OCI-LY7 (cell line): ENCODE data around the gene CDON. TPM values are rescaled to one million over a fixed set of nuclear protein-coding genes. Genes with fewer than 3 reads are reported as not detected.

Experiments
- BruUV-seq: library from RNA; stranded (reverse); fragments of 400-500 nt; replicated peaks from 2 replicates; lab custom pipeline; 2021; lab: Mats Ljungman, UMichigan
- CTCF ChIA-PET: fragments of 300-600 bp; sonication (Branson Sonifier 250); formaldehyde crosslinking; loops from one replicate; lab custom pipeline; 2022; ENCODE audit warnings: antibody characterized with exemption; ENCODE audit not compliant: unreplicated experiment; lab: Charles Lee
- POLR2A ChIA-PET: fragments of 300-600 bp; sonication (Branson Sonifier 250); formaldehyde crosslinking; loops from one replicate; lab custom pipeline; 2022; ENCODE audit warnings: antibody characterized with exemption; lab: Charles Lee
- DNase-seq: peaks from one replicate; pipeline ENCODE4 v3.0.0-alpha.2; 2015; ENCODE audit warnings: low spot score
- H2AFZ ChIP-seq: fragments of 200-600 bp; sonication (generic), shearing (Covaris generic); 2 replicates; pipeline ENCODE4 v1.6.1; 2014; ENCODE audit warnings: mild to moderate bottlenecking, antibody characterized with exemption, low read length, moderate library complexity
- H3K27ac ChIP-seq: fragments of 200-600 bp; sonication (generic); 2 replicates; pipeline ENCODE4 v1.5.1; 2014; ENCODE audit warnings: mixed run types, low read depth, mild to moderate bottlenecking, moderate library complexity, low read length, inconsistent platforms; ENCODE audit not compliant: poor library complexity, severe bottlenecking
- H3K36me3 ChIP-seq: fragments of 200-600 bp; sonication (generic); 2 replicates; pipeline ENCODE4 v1.6.1; 2014; ENCODE audit warnings: mild to moderate bottlenecking, antibody characterized with exemption, low read length, moderate library complexity, mixed read lengths; ENCODE audit not compliant: insufficient read depth
- H3K4me1 ChIP-seq: fragments of 200-600 bp; sonication (generic); 2 replicates; pipeline ENCODE4 v1.5.1; 2014; ENCODE audit warnings: mild to moderate bottlenecking, low read length; ENCODE audit not compliant: insufficient read depth, poor library complexity, severe bottlenecking
- H3K4me2 ChIP-seq: fragments of 200-600 bp; sonication (generic); 2 replicates; pipeline ENCODE4 v1.6.1; 2014; ENCODE audit warnings: mild to moderate bottlenecking, low read length
- H3K4me3 ChIP-seq: fragments of 200-600 bp; sonication (generic); 2 replicates; pipeline ENCODE4 v1.5.1; 2014; ENCODE audit warnings: mild to moderate bottlenecking, low read depth, low read length; ENCODE audit not compliant: poor library complexity, severe bottlenecking
- H3K79me2 ChIP-seq: fragments of 200-600 bp; sonication (generic); 2 replicates; pipeline ENCODE4 v1.6.1; 2016; ENCODE audit warnings: low read depth, mild to moderate bottlenecking, low read length, moderate library complexity, mixed read lengths; ENCODE audit not compliant: insufficient read depth
- H3K9me2 ChIP-seq: fragments of 200-600 bp; sonication (generic); 2 replicates; pipeline ENCODE4 v1.6.1; 2016; ENCODE audit warnings: mild to moderate bottlenecking, low read length, mixed read lengths; ENCODE audit not compliant: insufficient read depth
- H3K9me3 ChIP-seq: fragments of 200-600 bp; sonication (generic); 2 replicates; pipeline ENCODE4 v1.6.1; 2014; ENCODE audit warnings: mild to moderate bottlenecking, mixed run types, low read length, mixed read lengths
- H4K20me1 ChIP-seq: fragments of 200-600 bp; sonication (generic); 2 replicates; pipeline ENCODE4 v1.6.1; 2014; ENCODE audit warnings: mild to moderate bottlenecking, antibody characterized with exemption, low read length, moderate library complexity, mixed read lengths; ENCODE audit not compliant: insufficient read depth
- CTCF ChIP-seq: fragments of 200-600 bp; sonication (generic); conservative IDR thresholded peaks from 2 replicates; pipeline ENCODE4 v1.5.1; 2014; ENCODE audit warnings: mild to moderate bottlenecking, antibody characterized with exemption, low read length, moderate library complexity, mixed read lengths
- EZH2phosphoT487 ChIP-seq: fragments of 200-600 bp; sonication (generic); IDR thresholded peaks from 2 replicates; pipeline ENCODE4 v1.6.1; 2018; ENCODE audit warnings: low read depth, borderline replicate concordance, mild to moderate bottlenecking, mixed run types, antibody characterized with exemption, low read length, moderate library complexity, mixed read lengths
- intact Hi-C: fragments of 100-400 bp; cut with micrococcal nuclease; formaldehyde crosslinking; loops from one replicate; pipeline ENCODE4 v1.10.0; 2022; ENCODE audit not compliant: unreplicated experiment
- total RNA-seq, 2 experiments: library from RNA; depleted of rRNA in 1 of 2; stranded (reverse); fragments of >200 nt in 1 of 2; shearing (Covaris generic) in 1 of 2; gene quantifications; 2 replicates each; pipeline ENCODE4 v1.2.3, GENCODE V29; 2014 to 2022

The CDON gene
- total RNA-seq, 2 experiments from 2014 or later: 1.5 to 2.5 TPM

DNA sequence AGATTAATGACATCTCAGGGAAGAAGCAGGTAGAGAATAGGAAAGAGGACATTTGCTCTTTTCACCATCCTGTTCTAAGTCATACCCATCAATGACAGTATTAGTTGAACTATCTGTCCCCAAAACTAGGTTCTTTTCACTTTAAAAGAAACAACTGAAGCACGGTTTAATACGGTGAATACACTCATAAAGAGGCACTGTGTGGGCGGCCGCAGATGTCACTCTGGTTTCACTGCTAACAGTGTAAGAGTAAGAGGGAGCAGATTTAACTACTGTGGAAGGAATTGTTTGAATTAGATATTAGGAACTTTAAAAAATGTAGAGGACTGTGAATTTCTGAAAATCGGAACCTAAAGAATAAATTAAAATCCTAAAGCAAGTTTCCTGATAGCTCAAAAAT, 67.4 kb downstream of the CDON start:
- peaks cover 4% of the 10 kb centered on the region for H3K4me1 ChIP-seq
- CTCF ChIA-PET: no interaction called here
- H3K9me2 ChIP-seq: no peaks in the 10 kb centered on the region
- no peak overlapping the region for H3K4me2 ChIP-seq
- no peak overlapping the region for H2AFZ ChIP-seq
- TF ChIP-seq CTCF (no peak), EZH2phosphoT487 (no peak)
- no peaks in the 10 kb centered on the region for H3K79me2 ChIP-seq
- H3K27ac ChIP-seq: no peak overlapping the region
- H3K9me3 ChIP-seq: no peaks in the 10 kb centered on the region
- no TSS peak for BruUV-seq
- intact Hi-C loops: no loop called here
- H3K4me3 ChIP-seq: no peak overlapping the region
- H3K36me3 ChIP-seq: no peaks in the 10 kb centered on the region
- POLR2A ChIA-PET: no interaction called here
- H4K20me1 ChIP-seq: no peaks in the 10 kb centered on the region
- no peak for DNase-seq

DNA sequence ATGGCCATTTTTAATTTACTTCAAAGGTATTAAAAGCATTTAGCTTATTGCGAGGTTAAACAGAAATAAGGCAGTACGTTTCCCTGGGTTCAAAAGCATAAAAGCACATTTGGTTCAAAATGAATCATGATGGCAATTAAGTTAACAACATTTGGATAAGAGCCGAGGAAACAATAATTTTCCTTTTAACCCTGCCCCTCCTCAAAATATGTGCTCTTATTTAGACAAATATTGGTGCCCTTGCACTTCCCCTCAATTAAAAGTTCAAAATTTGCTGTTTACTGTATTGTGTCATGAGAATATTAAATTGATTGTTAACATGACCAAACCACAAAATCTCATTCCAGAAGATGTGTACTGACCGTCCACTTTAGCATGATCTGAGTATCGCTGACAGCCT, 68.2 kb downstream of the CDON start:
- H2AFZ ChIP-seq: no peak overlapping the region
- no peak overlapping the region for H3K4me2 ChIP-seq
- peaks cover 4% of the 10 kb centered on the region for H3K4me1 ChIP-seq
- no peaks in the 10 kb centered on the region for H3K36me3 ChIP-seq
- no peaks in the 10 kb centered on the region for H3K9me2 ChIP-seq
- H4K20me1 ChIP-seq: no peaks in the 10 kb centered on the region
- no TSS peak for BruUV-seq
- ChIA-PET CTCF (no interaction called here), POLR2A (interaction anchor here (0.6 kb wide), 1 partner anchor 123 kb away, joined by 3 read pairs; no protein-coding TSS in a partner anchor)
- TF ChIP-seq EZH2phosphoT487 (no peak), CTCF (no peak)
- H3K9me3 ChIP-seq: no peaks in the 10 kb centered on the region
- no peak for DNase-seq
- H3K4me3 ChIP-seq: no peak overlapping the region
- no peaks in the 10 kb centered on the region for H3K79me2 ChIP-seq
- no peak overlapping the region for H3K27ac ChIP-seq
- intact Hi-C loops: no loop called here

DNA sequence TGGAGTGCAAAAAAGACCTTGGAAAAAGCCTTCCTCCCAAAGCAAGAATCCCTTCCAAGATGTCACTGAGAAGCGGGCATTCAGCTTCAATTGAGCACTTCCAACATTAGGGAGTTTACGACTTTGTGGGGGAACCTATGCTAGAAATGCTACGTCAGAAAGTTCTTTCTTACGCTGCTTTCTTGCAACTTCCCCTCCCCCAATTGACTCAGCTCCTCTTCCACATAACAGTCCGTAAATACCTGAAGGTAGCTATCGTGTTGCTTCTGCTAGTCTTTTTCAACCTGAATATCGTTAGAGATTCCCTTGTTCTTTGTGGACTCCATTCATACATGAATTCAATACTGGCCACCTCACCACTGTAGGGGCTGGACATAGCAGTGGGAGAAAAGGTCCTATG, 69.8 kb downstream of the CDON start:
- DNase-seq: no peak
- Histone ChIP-seq H3K36me3 (no peaks in the 10 kb centered on the region), H3K4me3 (no peak overlapping the region), H3K27ac (no peak overlapping the region), H2AFZ (no peak overlapping the region), H3K9me2 (no peaks in the 10 kb centered on the region), H3K9me3 (no peaks in the 10 kb centered on the region), H4K20me1 (no peaks in the 10 kb centered on the region), H3K4me1 (peaks cover 4% of the 10 kb centered on the region), H3K4me2 (no peak overlapping the region), H3K79me2 (no peaks in the 10 kb centered on the region)
- ChIA-PET POLR2A (interaction anchor here (0.5 kb wide), 1 partner anchor 8 kb away, joined by 4 read pairs; no protein-coding TSS in a partner anchor), CTCF (no interaction called here)
- TF ChIP-seq EZH2phosphoT487: no peak
- intact Hi-C loops: no loop called here
- no TSS peak for BruUV-seq
